HG03354 (cell line): ENCODE data around the gene ARTN.

Experiments used
- ATAC-seq: cut with Tn5 transposase; IDR thresholded peaks from one replicate; pipeline ENCODE4 v1.9.1; 2021; ENCODE audit warnings: mild to moderate bottlenecking; ENCODE audit not compliant: unreplicated experiment, poor library complexity, severe bottlenecking

The ARTN gene

GRCh38 chr1:43933386-43934100 lies at the start of gene ARTN:
Gene ARTN (plus strand): TSS chr1:43933801. CDS start chr1:43935657, 1,856 bp downstream.
- no peak for ATAC-seq

GRCh38 chr1:43885279-43885801 lies 48.3 kb upstream of the ARTN start:
- ATAC-seq, result no peak

DNA sequence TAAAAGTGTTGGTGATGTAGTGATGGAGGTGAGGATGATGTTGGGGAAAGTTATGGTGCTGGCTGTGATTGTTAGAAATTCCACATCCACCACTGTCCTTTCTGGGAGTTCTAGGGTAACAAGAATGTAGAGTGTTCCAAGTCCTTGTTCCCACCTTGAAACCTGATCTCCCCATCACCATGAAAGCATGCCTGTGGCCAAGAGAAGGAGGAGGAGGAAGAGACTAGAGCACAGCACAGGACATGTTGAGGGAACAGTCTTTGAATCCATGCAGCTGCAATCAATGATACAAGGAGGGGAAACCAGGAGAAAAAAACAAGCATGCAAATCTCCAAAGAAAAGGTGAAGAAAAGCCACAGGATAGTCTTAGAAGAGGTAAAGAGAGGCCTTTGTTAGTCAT lies 45.9 kb upstream of the ARTN start:
- no peak for ATAC-seq

GRCh38 chr1:43890815-43891214 lies 42.8 kb upstream of the ARTN start:
- no peak for ATAC-seq

DNA sequence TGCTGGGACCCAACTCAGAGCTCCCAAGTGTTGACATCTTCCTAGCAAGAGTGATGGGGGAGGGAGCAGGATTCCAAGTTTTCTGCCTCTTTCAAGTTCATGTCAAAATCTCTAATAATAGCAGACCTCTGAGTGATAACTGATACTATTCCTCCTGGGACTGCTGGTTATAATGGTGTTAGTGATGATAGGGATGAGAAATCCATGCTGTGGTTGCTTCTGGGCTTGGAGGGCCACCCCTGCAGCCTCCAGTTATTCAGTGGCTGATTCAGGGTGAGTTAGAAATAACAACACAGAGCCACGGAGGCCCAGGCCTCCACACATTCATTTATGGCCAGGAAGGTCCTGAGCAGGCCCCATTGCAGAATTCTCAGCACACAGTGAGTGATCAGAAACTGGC lies 40.6 kb upstream of the ARTN start:
- ATAC-seq, result no peak

- ATAC-seq, result no peak
These were observed 34.6 kb upstream of the ARTN start for GRCh38 chr1:43898981-43899380.

DNA sequence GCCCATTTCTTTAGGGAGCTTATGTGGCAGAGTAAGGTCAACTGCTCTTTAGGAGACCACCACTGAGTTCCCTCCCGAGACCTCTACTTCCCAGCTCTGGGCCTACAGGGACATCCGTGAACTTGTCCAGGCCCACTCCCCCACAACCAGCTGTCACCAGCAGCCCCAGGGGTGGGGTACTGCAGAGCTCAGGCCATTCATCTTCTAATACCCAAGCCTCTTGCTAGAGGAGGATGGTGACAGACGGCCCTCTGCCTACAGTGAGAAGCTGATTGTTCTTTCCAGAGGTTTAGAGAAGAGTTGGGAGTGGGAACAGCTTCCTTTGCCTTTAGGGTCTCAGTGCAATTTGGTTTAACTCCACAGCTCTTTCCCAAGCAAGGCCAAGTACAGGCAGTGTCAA lies 33.2 kb upstream of the ARTN start:
- no peak for ATAC-seq

DNA sequence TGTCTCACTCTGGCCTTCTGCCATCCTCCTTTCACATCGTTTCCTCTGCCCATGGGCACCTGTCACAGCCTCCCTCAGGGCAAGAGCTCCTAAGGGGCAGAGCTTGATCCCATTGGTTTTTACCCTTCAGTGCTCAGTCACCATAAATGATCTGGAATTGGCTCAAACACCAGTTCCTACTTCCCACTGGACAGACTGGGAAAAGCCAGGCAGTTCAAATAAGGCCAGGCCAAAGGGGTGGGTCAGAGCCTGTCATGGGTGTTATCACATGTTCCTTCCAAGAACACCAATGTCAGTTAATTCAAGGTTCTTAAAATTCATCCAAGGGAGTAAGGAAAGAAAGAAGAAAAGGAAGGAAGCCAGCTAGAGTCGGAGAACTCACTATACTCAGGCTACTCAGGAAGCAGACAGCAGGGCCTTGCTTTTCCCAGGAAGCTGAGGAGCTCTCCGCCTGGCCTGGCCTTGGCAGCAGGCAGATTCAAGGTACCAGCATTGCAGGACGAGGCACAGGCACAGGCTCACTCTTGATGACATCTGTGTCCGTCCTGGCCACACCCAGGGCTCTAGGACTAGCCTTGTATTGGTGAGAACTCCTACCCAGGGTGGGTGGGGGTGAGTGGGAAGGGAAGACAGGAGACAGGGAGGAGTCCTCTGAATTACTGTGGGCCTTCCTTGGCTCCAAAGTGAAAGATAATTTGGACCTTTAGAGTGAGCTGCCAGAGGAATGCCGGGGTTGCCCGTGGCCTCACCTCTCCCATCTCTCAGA lies 32.2 kb upstream of the ARTN start:
- no peak for ATAC-seq

DNA sequence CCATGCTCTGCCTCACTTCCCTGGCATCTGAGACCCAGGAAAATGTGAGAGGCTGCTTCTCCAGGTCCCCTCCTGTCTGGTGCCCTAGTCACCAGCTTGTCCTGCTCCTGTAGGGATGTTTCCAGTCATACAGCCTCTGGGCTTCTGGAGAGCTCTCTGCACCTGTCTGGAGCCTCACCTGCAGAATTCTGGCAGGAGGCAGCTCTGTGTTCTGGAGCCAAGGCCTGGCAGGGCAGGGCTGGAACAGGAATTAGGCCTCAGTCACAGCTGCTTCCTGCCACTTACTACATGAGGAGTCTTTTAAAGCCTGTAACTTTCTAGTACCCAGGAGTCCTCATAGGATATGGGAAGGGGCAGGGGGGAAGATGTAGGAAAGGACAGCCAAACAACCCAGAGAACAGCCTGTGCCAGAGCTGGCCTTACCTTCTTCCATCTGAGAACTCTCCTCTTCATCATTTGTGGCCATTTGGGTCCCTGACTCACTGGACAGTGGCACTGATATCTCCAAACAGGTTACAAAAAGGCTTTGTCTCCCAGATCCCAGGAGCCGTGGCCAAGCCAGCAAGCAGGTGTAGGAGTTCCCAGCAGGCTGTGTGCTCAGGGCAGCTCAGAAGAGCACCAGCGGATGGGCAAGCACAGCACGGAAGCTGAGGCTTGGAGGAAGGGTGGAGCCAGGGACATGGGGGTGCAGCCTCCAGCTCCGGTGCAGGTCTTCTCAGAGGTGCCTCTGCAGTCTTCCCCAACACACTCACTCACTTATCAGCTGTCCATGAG lies 31.4 kb upstream of the ARTN start:
- ATAC-seq, result no peak

DNA sequence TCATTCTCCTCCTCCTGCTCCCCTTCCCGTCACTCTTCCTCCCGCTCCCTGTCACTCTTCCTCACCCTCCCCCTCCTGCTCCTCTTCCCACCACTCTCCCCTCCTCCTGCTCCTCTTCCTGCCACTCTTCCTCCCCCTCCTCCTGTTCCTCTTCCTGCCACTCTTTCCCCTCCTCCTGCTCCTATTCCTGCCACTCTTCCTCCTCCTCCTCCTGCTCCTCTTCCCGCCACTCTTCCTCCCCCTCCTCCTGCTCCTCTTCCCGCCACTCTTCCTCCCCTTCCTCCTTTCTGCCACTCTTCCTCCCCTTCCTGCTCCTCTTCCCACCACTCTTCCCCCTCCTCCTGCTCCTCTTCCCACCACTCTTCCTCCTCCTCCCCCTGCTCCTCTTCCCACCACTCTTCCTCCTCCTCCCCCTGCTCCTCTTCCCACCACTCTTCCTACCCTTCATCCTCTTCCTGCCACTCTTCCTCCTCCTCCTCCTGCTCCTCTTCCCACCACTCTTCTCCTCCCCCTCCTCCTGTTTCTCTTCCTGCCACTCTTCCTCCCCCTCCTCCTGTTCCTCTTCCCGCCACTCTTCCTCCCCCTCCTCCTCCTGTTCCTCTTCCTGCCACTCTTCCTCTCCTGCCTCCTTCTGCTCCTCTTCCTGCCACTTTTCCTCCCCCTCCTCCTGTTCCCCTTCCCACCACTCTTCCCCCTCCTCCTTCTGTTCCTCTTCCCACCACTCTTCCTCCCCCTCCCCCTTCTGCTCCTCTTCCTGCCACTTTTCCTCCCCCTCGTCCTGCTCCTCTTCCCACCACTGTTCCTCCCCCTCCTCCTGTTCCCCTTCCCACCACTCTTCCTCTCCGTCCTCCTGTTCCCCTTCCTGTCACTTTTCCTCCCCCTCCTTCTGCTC lies 28.7 kb upstream of the ARTN start:
- ATAC-seq, result no peak

DNA sequence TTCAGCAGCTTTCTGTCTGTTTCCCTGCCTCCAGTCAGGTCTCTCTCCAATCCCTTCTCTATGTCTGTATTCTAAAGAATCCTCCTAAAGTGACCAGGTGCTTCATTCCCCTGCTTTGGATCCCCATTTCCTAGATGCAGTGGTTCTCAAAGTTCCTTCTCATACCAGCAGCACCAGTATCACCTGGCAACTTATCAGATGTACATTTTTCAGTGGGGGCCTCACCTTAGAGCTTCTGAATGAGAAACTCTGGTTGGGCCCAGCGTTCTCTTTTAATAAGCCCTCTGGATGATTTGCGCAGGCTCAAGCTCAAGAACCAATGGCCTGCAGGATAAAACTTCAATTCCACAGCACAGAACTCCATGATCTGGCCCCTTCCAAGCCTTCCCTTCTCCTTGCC lies 25.4 kb upstream of the ARTN start:
- ATAC-seq, result no peak

- no peak for ATAC-seq
These were observed 24.7 kb upstream of the ARTN start for GRCh38 chr1:43908858-43909257.

- no peak for ATAC-seq
These were observed 23.3 kb upstream of the ARTN start for GRCh38 chr1:43910343-43910742.

DNA sequence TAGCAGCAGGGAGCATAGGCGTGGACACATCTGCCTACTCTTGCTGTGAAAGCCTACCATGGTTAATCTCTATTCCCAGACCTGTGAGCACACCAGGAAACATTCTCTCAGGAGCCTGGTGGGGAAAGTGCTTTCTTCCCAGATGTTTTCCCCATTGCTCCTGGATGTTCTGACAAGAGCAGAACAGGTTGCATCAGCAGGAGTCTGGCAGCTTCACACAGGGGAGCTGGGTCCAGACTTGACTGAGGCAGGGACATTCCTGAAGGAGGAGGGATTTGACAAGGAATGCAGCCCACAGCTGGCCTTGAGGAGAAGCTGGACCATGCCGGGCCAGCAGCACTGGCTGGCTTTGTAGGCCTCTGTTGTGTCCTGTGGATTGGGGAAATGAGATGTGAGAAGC lies 21.0 kb upstream of the ARTN start:
- ATAC-seq, result no peak

DNA sequence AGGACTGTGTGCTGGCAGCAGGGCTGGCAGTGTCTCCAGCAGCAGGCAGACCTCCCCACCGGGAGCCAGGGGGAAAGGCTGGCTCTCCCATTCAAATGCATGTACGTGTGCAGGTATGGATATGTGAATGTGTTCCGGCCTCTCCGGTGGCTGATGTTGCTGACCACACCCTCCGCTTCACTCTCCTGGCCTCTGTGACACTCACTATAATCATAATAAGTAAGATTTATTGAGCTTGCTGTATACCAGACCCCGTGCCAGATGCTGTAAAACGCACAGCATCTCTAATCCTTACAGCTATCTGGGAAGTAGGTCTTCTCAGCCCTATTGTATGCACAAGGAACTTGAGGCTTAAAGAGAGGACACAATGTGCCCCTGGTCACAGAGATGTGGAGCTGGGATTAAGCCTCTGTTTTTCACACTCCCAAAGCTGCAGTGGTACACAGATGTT lies 20.5 kb upstream of the ARTN start:
- ATAC-seq, result no peak

DNA sequence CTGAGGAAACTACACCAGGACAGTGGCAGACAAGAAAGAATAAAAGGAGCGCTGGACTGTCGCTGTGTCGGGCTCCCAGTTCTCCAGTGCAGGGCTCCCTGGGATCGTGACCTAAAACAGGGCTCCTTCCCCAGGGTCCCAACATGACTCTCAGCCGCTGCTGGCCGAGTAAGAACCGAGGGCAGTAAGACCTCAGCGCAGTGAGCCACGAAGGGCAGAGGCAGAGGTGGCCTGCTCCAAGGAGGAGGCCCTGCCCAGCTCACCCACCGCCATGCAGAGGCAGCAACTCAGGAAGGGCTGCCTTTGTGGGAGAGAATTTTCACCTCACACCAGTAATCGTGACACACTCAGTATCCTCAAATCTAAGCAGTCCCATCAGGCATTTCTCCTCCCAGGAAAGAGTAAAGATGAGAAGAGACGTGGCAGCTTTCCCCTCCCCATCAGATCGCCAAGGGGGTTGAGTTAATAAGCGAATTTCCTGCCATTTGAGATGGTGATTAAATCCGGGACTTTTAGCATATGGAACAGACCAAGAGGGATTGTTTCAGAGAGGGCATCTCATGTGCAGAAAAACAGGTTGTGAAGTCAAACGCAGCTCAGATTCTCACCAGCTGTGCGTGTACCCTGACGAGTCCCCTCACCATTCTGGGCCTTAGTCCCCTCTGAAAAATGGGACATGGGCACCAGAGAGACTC lies 19.8 kb upstream of the ARTN start:
- ATAC-seq, result no peak

- no peak for ATAC-seq
These were observed 18.8 kb upstream of the ARTN start for GRCh38 chr1:43914576-43915525.

DNA sequence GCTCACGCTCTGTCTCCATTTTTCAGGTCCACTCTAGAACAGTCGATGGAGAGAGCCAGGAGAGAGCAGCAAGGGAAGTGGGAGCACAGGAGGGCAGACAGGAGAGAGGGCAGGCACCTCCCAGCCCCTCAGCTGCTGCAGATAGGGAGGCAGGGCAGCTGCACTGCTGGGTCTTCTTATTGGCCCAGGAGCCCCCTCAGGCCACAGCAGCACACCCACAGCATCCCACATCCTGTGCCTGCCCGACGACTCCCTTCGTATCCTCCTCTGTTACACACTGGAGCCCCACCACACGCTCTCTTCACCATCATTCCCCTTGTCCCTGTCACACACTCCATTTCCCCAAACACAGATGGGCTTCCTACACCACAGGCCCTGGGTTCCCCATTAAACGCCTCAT lies 13.7 kb upstream of the ARTN start:
- no peak for ATAC-seq
